Breast epithelium (tissue), 3 donors: Measurements from ENCODE around the gene THADA.

Experiments used
- POLR2AphosphoS5 ChIP-seq, 3 donors: sonication (generic); formaldehyde crosslinking; IDR thresholded peaks; one replicate each; pipeline ENCODE4 v1.6.1; 2017; ENCODE audit warnings: antibody characterized with exemption in 3 of 3
- TF ChIP-seq, protein P1 (sequence below), 3 donors: fragments of 450-650 bp; IDR thresholded peaks; one replicate each; pipeline ENCODE4 v1.5.1; 2016 to 2017; ENCODE audit warnings: antibody characterized with exemption in 3 of 3, mild to moderate bottlenecking in 3 of 3, moderate library complexity in 3 of 3

DNA sequence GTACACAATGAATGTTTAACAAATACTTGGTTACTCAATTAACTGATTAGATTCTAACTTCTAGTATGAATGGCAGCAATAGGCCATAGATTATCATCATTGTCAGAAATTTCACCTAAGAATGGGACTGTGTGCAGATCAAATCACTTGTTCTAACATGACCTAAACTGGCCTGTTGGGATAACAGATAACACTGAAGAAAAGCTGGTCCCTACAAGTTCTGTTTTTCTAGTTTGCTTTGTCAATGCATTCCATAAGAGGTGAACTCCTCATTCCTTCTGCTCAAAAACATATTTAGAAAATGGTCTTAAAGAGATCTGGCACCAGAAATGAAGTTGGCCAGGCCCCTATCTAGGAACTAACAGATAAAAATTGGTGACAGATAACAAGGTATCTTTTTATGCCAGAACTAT, 175.4 kb downstream of the THADA start:
- TF ChIP-seq POLR2AphosphoS5 (IDR thresholded peaks at IDR 0.05), result no peak
- TF ChIP-seq, protein P1, sequence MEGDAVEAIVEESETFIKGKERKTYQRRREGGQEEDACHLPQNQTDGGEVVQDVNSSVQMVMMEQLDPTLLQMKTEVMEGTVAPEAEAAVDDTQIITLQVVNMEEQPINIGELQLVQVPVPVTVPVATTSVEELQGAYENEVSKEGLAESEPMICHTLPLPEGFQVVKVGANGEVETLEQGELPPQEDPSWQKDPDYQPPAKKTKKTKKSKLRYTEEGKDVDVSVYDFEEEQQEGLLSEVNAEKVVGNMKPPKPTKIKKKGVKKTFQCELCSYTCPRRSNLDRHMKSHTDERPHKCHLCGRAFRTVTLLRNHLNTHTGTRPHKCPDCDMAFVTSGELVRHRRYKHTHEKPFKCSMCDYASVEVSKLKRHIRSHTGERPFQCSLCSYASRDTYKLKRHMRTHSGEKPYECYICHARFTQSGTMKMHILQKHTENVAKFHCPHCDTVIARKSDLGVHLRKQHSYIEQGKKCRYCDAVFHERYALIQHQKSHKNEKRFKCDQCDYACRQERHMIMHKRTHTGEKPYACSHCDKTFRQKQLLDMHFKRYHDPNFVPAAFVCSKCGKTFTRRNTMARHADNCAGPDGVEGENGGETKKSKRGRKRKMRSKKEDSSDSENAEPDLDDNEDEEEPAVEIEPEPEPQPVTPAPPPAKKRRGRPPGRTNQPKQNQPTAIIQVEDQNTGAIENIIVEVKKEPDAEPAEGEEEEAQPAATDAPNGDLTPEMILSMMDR (IDR thresholded peaks at IDR 0.05), result no peak
